Naive thymus-derived CD4-positive, alpha-beta T cell (primary cell): ENCODE results near the gene PSTPIP2. TPM values are rescaled to one million over a fixed set of nuclear protein-coding genes. Genes with fewer than 3 reads are reported as not detected.
"Not testable (repeated sequence)": the region's sequence is repeated elsewhere in the genome, so short reads cannot be mapped to it uniquely, and the experiment has no call there.

Experiments
- ATAC-seq: fragments of 150-1000 bp; cut with Tn5 transposase; 2 replicates; pipeline ENCODE4 v1.10.0; 2021; ENCODE audit warnings: mild to moderate bottlenecking, moderate library complexity
- CTCF ChIA-PET: fragments of 350-600 bp; sonication (Branson Sonifier 250); formaldehyde crosslinking; loops from one replicate; lab custom pipeline; 2021; ENCODE audit warnings: antibody characterized with exemption; lab: Charles Lee
- POLR2A ChIA-PET: fragments of 350-600 bp; sonication (Branson Sonifier 250); formaldehyde crosslinking; loops from one replicate; lab custom pipeline; 2021; ENCODE audit warnings: antibody characterized with exemption, inconsistent platforms; lab: Charles Lee
- DNase-seq, 9 donors: peaks; one replicate each; pipeline versions ENCODE4 v3.0.0 to v3.0.0-alpha.2; 2020 to 2022; ENCODE audit warnings: mixed read lengths in 1 of 9
- H3K27ac ChIP-seq: one replicate; pipeline ENCODE4 v1.7.0; 2013; ENCODE audit warnings: mild to moderate bottlenecking, low read depth, low read length, moderate library complexity
- H3K27me3 ChIP-seq, 2 donors: one replicate each; pipeline ENCODE4 v1.7.0; 2013; ENCODE audit warnings: low read length in 2 of 2, mild to moderate bottlenecking in 2 of 2, moderate library complexity in 2 of 2; ENCODE audit not compliant: control insufficient read depth in 2 of 2, insufficient read depth in 2 of 2
- H3K36me3 ChIP-seq, 3 experiments: 1 replicate in 2 of 3; 2 replicates in 1 of 3; pipeline ENCODE4 v1.7.0; 2013; ENCODE audit warnings: low read length in 3 of 3, mild to moderate bottlenecking in 3 of 3, moderate library complexity in 1 of 3; ENCODE audit not compliant: insufficient read depth in 3 of 3, control insufficient read depth in 2 of 3
- H3K4me1 ChIP-seq, 2 donors: one replicate each; pipeline ENCODE4 v1.7.0; 2013; ENCODE audit warnings: low read length in 2 of 2, mild to moderate bottlenecking in 2 of 2, moderate library complexity in 1 of 2; ENCODE audit not compliant: control insufficient read depth in 2 of 2, insufficient read depth in 2 of 2
- H3K4me3 ChIP-seq: 2 replicates; pipeline ENCODE4 v1.7.0; 2013; ENCODE audit warnings: mild to moderate bottlenecking, low read length
- H3K9me3 ChIP-seq, 3 experiments: 1 replicate in 2 of 3; 2 replicates in 1 of 3; pipeline ENCODE4 v1.7.0; 2013; ENCODE audit warnings: low read length in 3 of 3; ENCODE audit not compliant: control insufficient read depth in 2 of 3
- H3K27ac Mint-ChIP-seq, 9 donors: one replicate each; pipeline ENCODE4 v1.8.0; 2020 to 2022; ENCODE audit warnings: mixed read lengths in 9 of 9, mild to moderate bottlenecking in 8 of 9, moderate library complexity in 5 of 9, inconsistent platforms in 2 of 9
- H3K27me3 Mint-ChIP-seq, 5 donors: one replicate each; pipeline ENCODE4 v1.8.0; 2021 to 2022; ENCODE audit warnings: mixed read lengths in 5 of 5, mild to moderate bottlenecking in 1 of 5
- H3K36me3 Mint-ChIP-seq, 5 donors: one replicate each; pipeline ENCODE4 v1.8.0; 2020 to 2022; ENCODE audit warnings: mixed read lengths in 5 of 5, mild to moderate bottlenecking in 3 of 5, inconsistent platforms in 1 of 5
- H3K4me1 Mint-ChIP-seq, 7 donors: one replicate each; pipeline ENCODE4 v1.8.0; 2020 to 2022; ENCODE audit warnings: mixed read lengths in 7 of 7, mild to moderate bottlenecking in 3 of 7, inconsistent platforms in 1 of 7
- H3K4me3 Mint-ChIP-seq, 10 donors: one replicate each; pipeline ENCODE4 v1.8.0; 2020 to 2022; ENCODE audit warnings: mild to moderate bottlenecking in 10 of 10, mixed read lengths in 10 of 10, moderate library complexity in 6 of 10, inconsistent platforms in 2 of 10
- H3K9me3 Mint-ChIP-seq, 11 donors: one replicate each; pipeline ENCODE4 v1.8.0; 2020 to 2022; ENCODE audit warnings: mixed read lengths in 11 of 11, mild to moderate bottlenecking in 4 of 11, inconsistent platforms in 1 of 11, moderate library complexity in 1 of 11
- intact Hi-C, 2 donors: fragments of 100-400 bp; cut with micrococcal nuclease; formaldehyde crosslinking; loops; one replicate each; pipeline ENCODE4 v1.15.1; 2023
- polyA plus RNA-seq, 2 donors: library from polyadenylated mRNA; unstranded; fragments of 300-500 nt; fragmentation: Illumina TruSeq; gene quantifications; one replicate each; pipeline ENCODE4 v1.2.3, GENCODE V29; 2021
- total RNA-seq, 6 experiments: library from RNA in 5 of 6; stranded (reverse) in 5 of 6; gene quantifications; 1 replicate in 5 of 6; 2 replicates in 1 of 6; pipeline ENCODE4 v1.2.3 and lab custom pipeline; 2021 to 2026

Gene PSTPIP2
- total and polyA plus RNA-seq, 7 experiments from 2014 or later = 11.1 to 24.6 (median 15.2) TPM

- H3K36me3 Mint-ChIP-seq, H3K9me3 ChIP-seq, CTCF ChIA-PET, H3K9me3 Mint-ChIP-seq, H3K27me3 Mint-ChIP-seq, DNase-seq, H3K36me3 ChIP-seq, H3K4me3 ChIP-seq, H3K27me3 ChIP-seq, H3K4me3 Mint-ChIP-seq, ATAC-seq, H3K27ac ChIP-seq, intact Hi-C loops: not testable (repeated sequence)
- POLR2A ChIA-PET = interaction anchor here (1.4 kb wide), 1 partner anchor 13 kb away, joined by 5 read pairs; no protein-coding TSS in a partner anchor
- peaks cover 5 to 12% of the 10 kb centered on the region in 2 donors for H3K4me1 ChIP-seq
- Mint-ChIP-seq H3K4me1 (peaks cover 8 to 46% (median 32%) of the 10 kb centered on the region in 7 donors), H3K27ac (peak overlapping the region in 1 of 9 donors; percentile 17)
Observed at GRCh38 chr18:46047369-46047768, 24.7 kb downstream of the PSTPIP2 start.

- intact Hi-C loops = no loop called here
- CTCF ChIA-PET = no interaction called here
- Histone ChIP-seq H3K36me3 (no peaks in the 10 kb centered on the region), H3K4me1 (peaks cover 12 to 19% of the 10 kb centered on the region in 2 donors), H3K27ac (no peak overlapping the region), H3K4me3 (no peak overlapping the region), H3K9me3 (no peaks in the 10 kb centered on the region), H3K27me3 (no peaks in the 10 kb centered on the region)
- H3K36me3 Mint-ChIP-seq = peaks cover 0 to 8% (median 0%) of the 10 kb centered on the region in 5 donors
- H3K9me3 Mint-ChIP-seq = peaks cover 0 to 2% (median 0%) of the 10 kb centered on the region in 11 donors
- H3K4me3 Mint-ChIP-seq = no peak overlapping the region
- ATAC-seq (no peak), DNase-seq (no peak)
- H3K4me1 Mint-ChIP-seq = peaks cover 14 to 48% (median 34%) of the 10 kb centered on the region in 7 donors
- peaks cover 0 to 2% (median 0%) of the 10 kb centered on the region in 5 donors for H3K27me3 Mint-ChIP-seq
- H3K27ac Mint-ChIP-seq = peak overlapping the region in 5 of 9 donors; percentile 17 to 78 (median 65)
- POLR2A ChIA-PET = interaction anchor here (1.4 kb wide), 1 partner anchor 12 kb away, joined by 5 read pairs; no protein-coding TSS in a partner anchor
Observed at GRCh38 chr18:46046688-46047087, 25.4 kb downstream of the PSTPIP2 start.

- Mint-ChIP-seq H3K27me3 (peaks cover 0 to 2% (median 0%) of the 10 kb centered on the region in 5 donors), H3K4me3 (no peak overlapping the region), H3K27ac (peak overlapping the region in 6 of 9 donors; percentile 17 to 78 (median 60)), H3K4me1 (peaks cover 19 to 47% (median 34%) of the 10 kb centered on the region in 7 donors), H3K9me3 (peaks cover 0 to 2% (median 0%) of the 10 kb centered on the region in 11 donors), H3K36me3 (peaks cover 0 to 8% (median 0%) of the 10 kb centered on the region in 5 donors)
- ATAC-seq = no peak
- H3K36me3 ChIP-seq = no peaks in the 10 kb centered on the region
- H3K27me3 ChIP-seq = no peaks in the 10 kb centered on the region
- DNase-seq = no peak
- intact Hi-C loops = no loop called here
- H3K4me3 ChIP-seq = no peak overlapping the region
- CTCF ChIA-PET = no interaction called here
- peaks cover 15 to 24% of the 10 kb centered on the region in 2 donors for H3K4me1 ChIP-seq
- H3K27ac ChIP-seq = no peak overlapping the region
- no peaks in the 10 kb centered on the region for H3K9me3 ChIP-seq
- POLR2A ChIA-PET = interaction anchor here (1.4 kb wide), 1 partner anchor 12 kb away, joined by 5 read pairs; no protein-coding TSS in a partner anchor
Observed at GRCh38 chr18:46046126-46046525, 25.9 kb downstream of the PSTPIP2 start.

- DNase-seq = no peak
- no peaks in the 10 kb centered on the region for H3K27me3 Mint-ChIP-seq
- peaks cover 29 to 62% (median 55%) of the 10 kb centered on the region in 7 donors for H3K4me1 Mint-ChIP-seq
- ChIA-PET CTCF (interaction anchor here (1.3 kb wide), 1 partner anchor 31 kb away, joined by 7 read pairs; no protein-coding TSS in a partner anchor), POLR2A (interaction anchor here (1.0 to 1.2 kb wide), 3 partner anchors 8 to 14 kb away, joined by 4 to 7 read pairs (median 5); no protein-coding TSS in a partner anchor)
- Histone ChIP-seq H3K9me3 (no peaks in the 10 kb centered on the region), H3K27ac (no peak overlapping the region), H3K4me3 (no peak overlapping the region), H3K4me1 (peaks cover 24 to 40% of the 10 kb centered on the region in 2 donors), H3K36me3 (no peaks in the 10 kb centered on the region), H3K27me3 (no peaks in the 10 kb centered on the region)
- H3K9me3 Mint-ChIP-seq = peaks cover 0 to 2% (median 0%) of the 10 kb centered on the region in 11 donors
- no peak for ATAC-seq
- peak overlapping the region; percentile 44 to 89 (median 75) for H3K27ac Mint-ChIP-seq
- intact Hi-C loops = loop anchor here (1.0 to 5.0 kb wide), 3 partner anchors 14 to 45 kb away; no protein-coding TSS in a partner anchor
- peaks cover 5 to 17% (median 11%) of the 10 kb centered on the region in 5 donors for H3K36me3 Mint-ChIP-seq
- peak overlapping the region; percentile 27 to 82 (median 58) for H3K4me3 Mint-ChIP-seq
Observed at GRCh38 chr18:46042571-46043123, 29.4 kb downstream of the PSTPIP2 start.

- peak overlapping the region in 7 of 10 donors; percentile 1 to 64 (median 32) for H3K4me3 Mint-ChIP-seq
- H3K27ac Mint-ChIP-seq = peak overlapping the region in 6 of 9 donors; percentile 19 to 75 (median 64)
Observed at GRCh38 chr18:46040747-46041104, 31.3 kb downstream of the PSTPIP2 start.

GRCh38 chr18:46040033-46040746, 31.9 kb downstream of the PSTPIP2 start:
- no peaks in the 10 kb centered on the region for H3K9me3 ChIP-seq
- H3K36me3 Mint-ChIP-seq = peaks cover 5 to 21% (median 15%) of the 10 kb centered on the region in 5 donors
- no peaks in the 10 kb centered on the region for H3K36me3 ChIP-seq
- no peaks in the 10 kb centered on the region for H3K27me3 ChIP-seq
- H3K4me1 Mint-ChIP-seq = peaks cover 25 to 51% (median 44%) of the 10 kb centered on the region in 7 donors
- peaks cover 0 to 2% (median 0%) of the 10 kb centered on the region in 11 donors for H3K9me3 Mint-ChIP-seq
- DNase-seq (no peak), ATAC-seq (no peak)
- no peaks in the 10 kb centered on the region for H3K27me3 Mint-ChIP-seq
- H3K27ac Mint-ChIP-seq = peak overlapping the region in 8 of 9 donors; percentile 12 to 75 (median 50)
- CTCF ChIA-PET = interaction anchor here (1.2 kb wide), 1 partner anchor 11 kb away, joined by 3 read pairs; no protein-coding TSS in a partner anchor
- intact Hi-C loops = loop anchor here (1.0 to 5.0 kb wide), 2 partner anchors 8 to 43 kb away; no protein-coding TSS in a partner anchor
- POLR2A ChIA-PET = interaction anchor here (0.7 to 0.8 kb wide), 2 partner anchors 12 to 43 kb away, joined by 3 to 5 read pairs; no protein-coding TSS in a partner anchor
- no peak overlapping the region for H3K4me3 ChIP-seq
- peaks cover 24 to 40% of the 10 kb centered on the region in 2 donors for H3K4me1 ChIP-seq
- H3K27ac ChIP-seq = no peak overlapping the region
- H3K4me3 Mint-ChIP-seq = peak overlapping the region in 7 of 10 donors; percentile 1 to 64 (median 32)

More at GRCh38 chr18:46040747-46041104, 31.3 kb downstream of the PSTPIP2 start:
- H3K9me3 ChIP-seq = no peaks in the 10 kb centered on the region
- Mint-ChIP-seq H3K36me3 (peaks cover 5 to 19% (median 15%) of the 10 kb centered on the region in 5 donors), H3K4me1 (peaks cover 25 to 51% (median 44%) of the 10 kb centered on the region in 7 donors), H3K27me3 (no peaks in the 10 kb centered on the region), H3K9me3 (peaks cover 0 to 2% (median 0%) of the 10 kb centered on the region in 11 donors)
- intact Hi-C loops = loop anchor here (1.0 to 5.0 kb wide), 2 partner anchors 8 to 43 kb away; no protein-coding TSS in a partner anchor
- no peaks in the 10 kb centered on the region for H3K36me3 ChIP-seq
- peak; percentile 53 for ATAC-seq
- peaks cover 24 to 40% of the 10 kb centered on the region in 2 donors for H3K4me1 ChIP-seq
- no peak for DNase-seq
- no peak overlapping the region for H3K27ac ChIP-seq
- ChIA-PET CTCF (interaction anchor here (1.2 kb wide), 1 partner anchor 11 kb away, joined by 3 read pairs; no protein-coding TSS in a partner anchor), POLR2A (interaction anchor here (0.7 to 1.3 kb wide), 3 partner anchors 12 to 44 kb away, joined by 3 to 5 read pairs (median 5); no protein-coding TSS in a partner anchor)
- no peak overlapping the region for H3K4me3 ChIP-seq
- no peaks in the 10 kb centered on the region for H3K27me3 ChIP-seq
